GM15510 (cell line): ENCODE results near the gene RNF144A.

Experiments used
- POLR2A ChIP-seq: IDR thresholded peaks from 3 replicates; pipeline ENCODE4 v1.6.1; 2011; ENCODE audit warnings: borderline replicate concordance; ENCODE audit not compliant: insufficient read length; ENCODE audit errors: extremely low read depth

The RNF144A gene

GRCh38 chr2:7035884-7036283 lies 118.7 kb downstream of the RNF144A start:
- TF ChIP-seq POLR2A = no peak

- no peak for TF ChIP-seq POLR2A
Measured at GRCh38 chr2:7037340-7038333, 120.4 kb downstream of the RNF144A start.

GRCh38 chr2:7040547-7040946 lies 123.3 kb downstream of the RNF144A start:
- no peak for TF ChIP-seq POLR2A

GRCh38 chr2:7041421-7041820 lies 124.2 kb downstream of the RNF144A start:
- no peak for TF ChIP-seq POLR2A

GRCh38 chr2:7043690-7044089 lies 126.5 kb downstream of the RNF144A start:
- no peak for TF ChIP-seq POLR2A

- no peak for TF ChIP-seq POLR2A
Measured at GRCh38 chr2:7044253-7045250, 127.3 kb downstream of the RNF144A start.

- TF ChIP-seq POLR2A = no peak
Measured at GRCh38 chr2:7045601-7046590, 128.7 kb downstream of the RNF144A start.

- TF ChIP-seq POLR2A = no peak
Measured at GRCh38 chr2:7047661-7048060, 130.4 kb downstream of the RNF144A start.

GRCh38 chr2:7048762-7049294 lies 131.6 kb downstream of the RNF144A start:
- TF ChIP-seq POLR2A = no peak

GRCh38 chr2:7052404-7052803 lies 135.2 kb downstream of the RNF144A start:
- no peak for TF ChIP-seq POLR2A

- no peak for TF ChIP-seq POLR2A
Measured at GRCh38 chr2:7053650-7054265, 136.5 kb downstream of the RNF144A start.

- no peak for TF ChIP-seq POLR2A
Measured at GRCh38 chr2:7057865-7058400, 140.7 kb downstream of the RNF144A start.

- no peak for TF ChIP-seq POLR2A
Measured at GRCh38 chr2:7060156-7060555, 142.9 kb downstream of the RNF144A start.
